Endometrial microvascular endothelial cells (primary cell): Measurements from ENCODE around the gene ACOT9. TPM values are rescaled to one million over a fixed set of nuclear protein-coding genes. Genes with fewer than 3 reads are reported as not detected.
"Not testable (repeated sequence)": the region's sequence is repeated elsewhere in the genome, so short reads cannot be mapped to it uniquely, and the experiment has no call there.

Experiments used
- in situ Hi-C: cut with HindIII; loops from 2 replicates; pipeline ENCODE4 v1.10.0; 2017; ENCODE audit warnings: low sequenced_read_pairs, low pct_unique_long_range_greater_than_20kb; ENCODE audit errors: inconsistent ontology term
- total RNA-seq: library from RNA; depleted of rRNA; stranded (reverse); fragments of >200 nt; gene quantifications from one replicate; pipeline ENCODE4 v1.2.3, GENCODE V29; 2015; ENCODE audit errors: inconsistent ontology term

The ACOT9 gene
- total RNA-seq, 1 donor from 2014 or later = 99.5 TPM

DNA sequence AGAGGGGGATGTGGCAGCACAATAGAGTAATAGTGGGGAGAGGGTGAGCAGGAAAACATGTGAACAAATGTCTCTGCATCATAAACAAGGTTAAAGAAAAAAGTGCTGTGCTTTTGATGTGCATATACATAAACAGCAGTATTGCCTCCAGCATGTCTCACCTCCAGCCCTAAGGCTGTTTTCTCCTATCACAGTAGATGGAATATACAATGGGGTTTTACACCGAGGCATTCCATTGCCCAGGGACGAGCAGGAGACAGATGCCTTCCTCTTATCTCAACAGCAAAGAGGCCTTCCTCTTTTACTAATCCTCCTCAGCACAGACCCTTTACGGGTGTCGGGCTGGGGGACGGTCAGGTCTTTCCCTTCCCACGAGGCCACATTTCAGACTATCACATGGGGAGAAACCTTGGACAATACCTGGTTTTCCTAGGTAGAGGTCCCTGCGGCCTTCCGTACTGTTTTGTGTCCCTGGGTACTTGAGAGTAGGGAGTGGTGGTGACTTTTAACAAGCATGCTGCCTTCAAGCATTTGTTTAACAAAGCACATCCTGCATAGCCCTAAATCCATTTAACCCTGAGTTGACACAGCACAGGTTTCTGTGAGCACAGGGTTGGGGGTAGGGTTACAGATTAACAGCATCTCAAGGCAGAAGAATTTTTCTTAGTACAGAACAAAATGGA is 82.9 kb downstream of the ACOT9 start:
- in situ Hi-C loops = not testable (repeated sequence)

DNA sequence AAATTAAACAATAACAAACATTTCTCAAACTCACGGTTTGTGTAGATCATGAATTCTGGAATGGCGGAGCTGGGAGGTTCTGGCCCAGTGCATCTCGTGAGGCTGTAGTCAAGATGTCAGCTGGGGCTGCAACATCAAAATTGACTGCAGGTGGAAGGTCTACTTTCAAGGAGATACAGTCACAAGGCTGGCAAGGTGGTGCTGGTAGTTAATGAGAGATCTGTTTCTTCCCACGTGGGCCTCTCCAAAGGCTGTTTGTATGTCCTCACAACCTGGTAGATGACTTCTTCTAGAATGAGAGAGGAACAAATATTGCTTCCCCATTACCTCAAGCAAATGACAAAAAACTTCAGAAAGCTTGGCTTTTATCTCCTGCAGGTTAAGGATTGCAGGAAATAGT is 83.7 kb downstream of the ACOT9 start:
- in situ Hi-C loops = no loop called here

DNA sequence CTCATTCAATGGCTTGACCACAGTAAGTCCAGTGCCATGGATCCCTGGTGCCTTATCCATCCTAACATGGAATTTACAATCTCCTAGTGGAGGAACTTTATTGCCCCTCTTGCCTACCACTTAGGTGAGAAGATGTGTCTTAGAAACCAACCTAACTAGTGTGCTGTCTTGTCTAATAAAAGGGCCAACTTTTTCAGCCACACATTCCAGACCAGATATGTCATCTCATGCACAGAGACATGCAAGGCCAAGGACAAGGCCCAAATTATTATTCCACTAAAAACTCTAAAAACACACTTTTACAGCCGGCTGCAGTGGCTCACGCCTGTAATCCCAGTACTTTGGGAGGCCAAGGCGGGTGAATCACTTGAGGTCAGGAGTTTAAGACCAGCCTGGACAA is 86.4 kb downstream of the ACOT9 start:
- in situ Hi-C loops = no loop called here

DNA sequence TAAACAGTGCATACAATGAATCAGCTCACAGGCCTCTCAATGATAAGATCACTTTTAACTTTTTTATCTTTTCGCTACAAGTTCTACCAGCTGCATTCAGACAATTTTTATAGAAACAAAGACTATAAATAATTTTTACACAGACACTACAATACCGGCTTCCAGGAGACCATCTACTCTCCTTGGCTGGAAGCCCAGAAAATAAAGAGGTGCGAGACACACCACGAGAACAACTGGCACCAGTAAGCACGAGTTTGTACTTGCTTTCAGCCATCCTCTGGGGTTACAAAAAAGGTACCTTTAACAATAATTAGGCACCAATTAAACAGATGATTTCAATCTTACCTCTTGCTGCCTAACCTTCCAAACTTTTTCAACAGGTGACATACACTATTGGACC is 87.0 kb downstream of the ACOT9 start:
- in situ Hi-C loops = no loop called here

Other genes with a start within 250 kb of the ACOT9 start
- gene PRDX4, start 75.8 kb downstream of the ACOT9 start, total RNA-seq = 320 TPM
- 74.1 TPM for gene SAT1, start 39.9 kb upstream of the ACOT9 start, total RNA-seq
- gene APOO, start 164.7 kb upstream of the ACOT9 start, total RNA-seq = 16.1 TPM
- not detected for gene CXorf58, start 164.7 kb upstream of the ACOT9 start, total RNA-seq